ENCODE data around the gene UNC45A. TPM values are rescaled to one million over a fixed set of nuclear protein-coding genes. Genes with fewer than 3 reads are reported as not detected.
"Not testable (repeated sequence)": the region's sequence is repeated elsewhere in the genome, so short reads cannot be mapped to it uniquely, and the experiment has no call there.

Gene UNC45A, protein sequence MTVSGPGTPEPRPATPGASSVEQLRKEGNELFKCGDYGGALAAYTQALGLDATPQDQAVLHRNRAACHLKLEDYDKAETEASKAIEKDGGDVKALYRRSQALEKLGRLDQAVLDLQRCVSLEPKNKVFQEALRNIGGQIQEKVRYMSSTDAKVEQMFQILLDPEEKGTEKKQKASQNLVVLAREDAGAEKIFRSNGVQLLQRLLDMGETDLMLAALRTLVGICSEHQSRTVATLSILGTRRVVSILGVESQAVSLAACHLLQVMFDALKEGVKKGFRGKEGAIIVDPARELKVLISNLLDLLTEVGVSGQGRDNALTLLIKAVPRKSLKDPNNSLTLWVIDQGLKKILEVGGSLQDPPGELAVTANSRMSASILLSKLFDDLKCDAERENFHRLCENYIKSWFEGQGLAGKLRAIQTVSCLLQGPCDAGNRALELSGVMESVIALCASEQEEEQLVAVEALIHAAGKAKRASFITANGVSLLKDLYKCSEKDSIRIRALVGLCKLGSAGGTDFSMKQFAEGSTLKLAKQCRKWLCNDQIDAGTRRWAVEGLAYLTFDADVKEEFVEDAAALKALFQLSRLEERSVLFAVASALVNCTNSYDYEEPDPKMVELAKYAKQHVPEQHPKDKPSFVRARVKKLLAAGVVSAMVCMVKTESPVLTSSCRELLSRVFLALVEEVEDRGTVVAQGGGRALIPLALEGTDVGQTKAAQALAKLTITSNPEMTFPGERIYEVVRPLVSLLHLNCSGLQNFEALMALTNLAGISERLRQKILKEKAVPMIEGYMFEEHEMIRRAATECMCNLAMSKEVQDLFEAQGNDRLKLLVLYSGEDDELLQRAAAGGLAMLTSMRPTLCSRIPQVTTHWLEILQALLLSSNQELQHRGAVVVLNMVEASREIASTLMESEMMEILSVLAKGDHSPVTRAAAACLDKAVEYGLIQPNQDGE
- total RNA-seq (2014; rRNA removed; shearing (Covaris generic)) = 34.6 and 35.2 TPM in 2 replicates

DNA sequence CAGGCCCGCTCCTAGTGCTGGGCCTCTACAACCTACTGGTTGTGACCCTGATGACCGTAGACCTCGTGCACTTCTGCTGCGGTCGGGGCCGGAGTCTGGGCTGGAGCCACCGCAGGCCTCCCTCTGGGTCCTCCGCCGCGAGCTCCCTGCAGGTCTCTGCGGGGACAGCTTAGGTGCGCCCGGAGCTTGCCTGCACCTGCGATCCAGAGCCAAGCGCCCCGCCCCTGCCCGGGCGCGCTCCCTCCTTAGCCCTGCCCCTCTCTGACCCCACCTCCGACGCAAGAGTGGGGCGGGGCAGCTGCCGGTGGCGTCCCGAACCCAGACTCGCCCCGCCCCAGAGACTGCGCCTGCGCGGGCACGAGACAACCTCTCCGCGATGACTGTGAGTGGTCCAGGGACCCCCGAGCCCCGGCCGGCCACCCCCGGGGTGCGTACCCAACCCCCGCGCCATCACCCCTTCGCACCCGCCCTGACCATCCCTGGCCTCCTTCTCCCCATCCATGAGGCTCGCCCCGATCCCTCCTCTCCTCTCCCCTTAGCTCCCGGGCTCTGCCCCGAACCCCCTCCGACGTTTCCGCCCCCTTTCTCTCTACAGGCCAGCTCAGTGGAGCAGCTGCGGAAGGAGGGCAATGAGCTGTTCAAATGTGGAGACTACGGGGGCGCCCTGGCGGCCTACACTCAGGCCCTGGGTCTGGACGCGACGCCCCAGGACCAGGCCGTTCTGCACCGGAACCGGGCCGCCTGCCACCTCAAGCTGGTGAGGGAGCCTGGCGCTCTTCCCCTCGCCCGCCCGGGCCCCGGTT is at the start of gene UNC45A:
Gene UNC45A (plus strand): TSS at position 337 of the 803 bp plus-strand sequence. CDS start 40 bp downstream, at position 377.
- DNase-seq (ENCODE audit: low spot score) = peak; percentile 69

DNA sequence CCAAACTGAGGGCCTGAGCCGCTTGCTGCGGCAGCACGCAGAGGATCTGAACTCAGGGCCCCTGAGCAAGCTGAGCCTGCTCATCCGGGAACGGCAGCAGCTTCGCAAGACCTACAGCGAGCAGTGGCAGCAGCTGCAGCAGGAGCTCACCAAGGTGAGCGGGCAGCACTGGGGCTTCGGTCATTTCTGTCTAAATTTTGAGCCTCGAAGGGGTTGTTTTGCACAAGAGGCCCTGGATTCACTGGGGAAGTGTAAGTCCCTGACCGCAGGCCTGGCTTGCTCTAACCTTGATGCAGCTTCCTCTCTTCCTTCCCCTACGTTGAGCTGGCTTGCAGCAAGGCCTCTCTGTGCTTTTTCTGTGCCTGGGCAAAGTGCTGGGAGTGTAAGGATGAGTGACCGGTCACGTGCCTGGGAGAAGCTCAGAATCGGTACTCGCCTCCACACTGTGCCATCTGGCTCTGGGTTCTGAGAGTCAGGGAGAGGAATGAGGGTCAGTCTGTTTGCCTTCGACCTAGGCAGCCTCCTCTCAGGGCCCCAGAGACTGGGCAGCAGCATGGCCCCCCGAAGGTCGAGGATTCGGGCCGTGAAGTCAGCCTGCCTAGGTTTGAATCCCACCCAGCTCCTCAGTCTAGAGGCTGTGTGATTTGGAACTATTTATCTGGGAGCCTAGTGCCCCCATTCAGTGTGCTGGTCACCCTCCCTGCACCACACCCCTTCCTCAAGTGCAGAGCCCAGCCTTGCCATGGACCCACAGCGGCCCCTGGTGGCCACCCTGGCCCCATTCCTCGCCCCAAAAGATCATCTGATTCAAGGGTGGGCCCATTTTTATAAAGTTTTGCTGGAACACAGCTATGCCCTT is 49.4 kb upstream of the UNC45A start:
- peak; percentile 43 for DNase-seq (ENCODE audit: low spot score)

GRCh38 chr15:90886291-90886614 is 48.8 kb upstream of the UNC45A start:
- no peak for DNase-seq (ENCODE audit: low spot score)

DNA sequence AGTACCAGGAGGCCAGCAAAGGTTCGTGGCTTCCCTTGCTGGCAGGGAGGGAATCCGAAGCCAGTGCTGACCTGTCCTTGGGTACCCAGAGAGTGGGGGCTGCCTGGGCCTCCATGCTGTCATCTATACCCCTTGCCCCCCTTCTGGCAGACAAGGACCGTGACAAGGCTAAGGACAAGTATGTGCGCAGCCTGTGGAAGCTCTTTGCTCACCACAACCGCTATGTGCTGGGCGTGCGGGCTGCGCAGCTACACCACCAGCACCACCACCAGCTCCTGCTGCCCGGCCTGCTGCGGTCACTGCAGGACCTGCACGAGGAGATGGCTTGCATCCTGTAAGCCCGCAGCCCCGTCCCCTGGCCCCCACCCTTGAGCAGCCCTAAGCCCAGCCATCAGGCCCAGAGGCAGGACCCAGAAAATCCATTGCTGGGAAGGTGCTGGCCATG is 48.0 kb upstream of the UNC45A start:
- DNase-seq (ENCODE audit: low spot score) = no peak

DNA sequence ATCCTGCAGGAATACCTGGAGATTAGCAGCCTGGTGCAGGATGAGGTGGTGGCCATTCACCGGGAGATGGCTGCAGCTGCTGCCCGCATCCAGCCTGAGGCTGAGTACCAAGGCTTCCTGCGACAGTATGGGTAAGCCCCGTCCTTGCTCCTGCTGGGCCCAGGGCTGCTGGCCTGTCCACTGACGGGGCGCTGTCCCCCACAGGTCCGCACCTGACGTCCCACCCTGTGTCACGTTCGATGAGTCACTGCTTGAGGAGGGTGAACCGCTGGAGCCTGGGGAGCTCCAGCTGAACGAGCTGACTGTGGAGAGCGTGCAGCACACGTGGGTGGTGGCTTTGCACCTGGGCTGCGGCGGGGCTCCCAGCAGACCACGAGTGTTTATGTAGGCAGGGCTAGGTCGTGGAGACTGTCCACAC is 45.8 kb upstream of the UNC45A start:
- DNase-seq (ENCODE audit: low spot score) = no peak

GRCh38 chr15:90889736-90890456 is 45.2 kb upstream of the UNC45A start:
- DNase-seq (ENCODE audit: low spot score) = no peak

DNA sequence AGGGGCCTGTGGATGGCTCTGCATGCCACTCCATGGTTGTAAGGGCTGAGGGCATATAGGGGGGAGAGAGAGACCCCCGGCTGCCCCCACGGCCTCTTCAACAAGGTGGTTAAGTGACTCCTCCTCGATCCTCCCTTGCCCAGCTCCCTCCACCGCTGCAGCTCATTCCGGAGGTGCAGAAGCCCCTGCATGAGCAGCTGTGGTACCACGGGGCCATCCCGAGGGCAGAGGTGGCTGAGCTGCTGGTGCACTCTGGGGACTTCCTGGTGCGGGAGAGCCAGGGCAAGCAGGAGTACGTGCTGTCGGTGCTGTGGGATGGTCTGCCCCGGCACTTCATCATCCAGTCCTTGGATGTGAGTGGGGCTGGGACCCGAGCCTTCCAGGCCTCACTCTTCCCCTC is 44.2 kb upstream of the UNC45A start:
- DNase-seq (ENCODE audit: low spot score) = no peak

DNA sequence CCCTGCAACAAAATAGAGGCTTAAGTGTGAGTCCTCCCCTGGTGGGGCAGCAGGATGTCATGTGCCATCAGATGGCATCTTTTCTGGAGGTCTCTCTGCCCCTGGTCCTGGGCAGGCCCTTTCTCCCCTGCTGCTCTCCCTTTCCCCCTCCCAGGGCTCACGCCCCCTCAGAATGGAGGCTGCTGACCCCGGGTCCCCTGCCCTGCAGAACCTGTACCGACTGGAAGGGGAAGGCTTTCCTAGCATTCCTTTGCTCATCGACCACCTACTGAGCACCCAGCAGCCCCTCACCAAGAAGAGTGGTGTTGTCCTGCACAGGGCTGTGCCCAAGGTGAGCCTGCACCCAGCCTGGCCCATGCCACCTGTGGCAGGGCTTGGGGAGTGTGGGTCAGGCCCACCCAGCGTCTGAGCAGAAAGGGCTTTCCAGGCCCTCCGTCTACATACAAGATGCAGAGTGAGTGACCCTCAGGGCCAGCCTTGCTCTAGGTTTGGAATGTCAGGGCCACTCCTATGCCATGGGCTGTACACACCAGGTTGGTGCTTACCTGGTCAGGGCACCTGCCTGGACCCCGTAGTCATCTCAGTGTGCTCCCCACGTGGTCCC is 43.6 kb upstream of the UNC45A start:
- DNase-seq (ENCODE audit: low spot score) = no peak

GRCh38 chr15:90892023-90892422 is 43.1 kb upstream of the UNC45A start:
- DNase-seq (ENCODE audit: low spot score) = no peak

- no peak for DNase-seq (ENCODE audit: low spot score)
Measured at GRCh38 chr15:90892498-90893174, 42.4 kb upstream of the UNC45A start.

- no peak for DNase-seq (ENCODE audit: low spot score)
Measured at GRCh38 chr15:90893175-90894090, 41.7 kb upstream of the UNC45A start.

DNA sequence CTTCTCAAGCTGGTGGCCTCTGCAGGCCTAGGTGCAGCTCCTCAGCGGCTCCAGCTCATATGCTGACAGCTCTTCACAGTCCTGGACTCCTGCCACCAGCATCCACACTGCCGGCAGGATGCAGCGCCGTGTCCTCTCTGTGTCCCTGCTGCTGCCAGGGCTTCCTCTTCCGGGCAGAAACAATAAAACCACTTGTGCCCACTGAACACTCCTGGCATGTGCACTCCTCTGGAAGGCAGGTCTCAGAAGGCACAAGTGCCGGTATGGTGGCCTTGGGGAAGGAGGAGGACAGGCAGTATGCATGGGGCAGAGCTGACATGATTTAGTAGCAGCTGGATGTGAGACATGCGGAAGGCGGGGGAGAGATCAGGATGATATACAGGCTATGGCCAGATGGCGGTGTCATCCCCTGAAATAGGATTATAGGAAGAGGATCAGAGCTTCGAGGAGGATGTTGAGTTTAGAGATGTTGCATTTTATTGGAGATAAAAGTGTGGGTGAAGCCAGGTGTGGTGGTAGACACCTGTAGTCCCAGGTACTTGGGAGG is 39.4 kb upstream of the UNC45A start:
- DNase-seq (ENCODE audit: low spot score) = no peak

GRCh38 chr15:90897131-90897655 is 37.9 kb upstream of the UNC45A start:
- not testable (repeated sequence) for DNase-seq (ENCODE audit: low spot score)

DNA sequence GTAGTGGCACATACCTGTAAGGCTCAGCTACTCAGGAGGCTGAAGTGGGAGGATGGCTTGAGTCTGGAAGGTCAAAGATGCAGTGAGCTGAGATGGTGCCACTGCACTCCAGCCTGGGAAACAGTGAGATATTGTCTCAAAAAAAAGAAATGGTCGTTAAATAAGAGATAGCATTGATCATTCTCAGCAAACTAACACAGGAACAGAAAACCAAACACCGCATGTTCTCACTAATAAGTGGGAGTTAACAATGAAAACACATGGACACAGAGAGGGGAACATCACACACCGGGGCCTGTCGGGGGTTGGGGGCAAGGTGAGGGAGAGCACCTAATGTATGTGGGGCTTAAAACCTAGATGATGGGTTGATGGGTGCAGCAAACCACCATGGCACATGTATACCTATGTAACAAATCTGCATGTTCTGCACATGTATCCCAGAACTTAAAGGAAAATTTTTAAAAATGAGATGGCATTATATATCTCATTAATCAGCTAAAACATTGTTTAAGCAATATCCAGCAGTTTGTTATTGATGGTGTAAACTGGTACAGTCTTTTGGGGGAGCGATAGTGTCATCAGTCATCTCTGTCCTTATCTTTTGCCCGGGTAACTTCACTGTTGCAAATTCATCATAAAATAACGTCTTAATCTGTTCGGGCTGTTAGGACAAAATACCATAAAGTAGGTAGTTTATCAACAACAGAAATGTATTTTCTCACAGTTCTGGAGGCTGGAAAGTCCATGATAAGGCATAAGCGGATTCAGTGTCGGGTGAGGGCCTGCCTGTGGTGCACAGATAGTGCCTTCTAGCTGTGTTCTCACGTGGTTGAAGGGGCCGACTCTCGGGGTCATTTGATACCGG is 33.7 kb upstream of the UNC45A start:
- DNase-seq (ENCODE audit: low spot score) = no peak

- peak; percentile 72 for DNase-seq (ENCODE audit: low spot score)
Measured at GRCh38 chr15:90902040-90902839, 32.8 kb upstream of the UNC45A start.
